Measurements from ENCODE around the gene NSL1.

Gene NSL1

DNA sequence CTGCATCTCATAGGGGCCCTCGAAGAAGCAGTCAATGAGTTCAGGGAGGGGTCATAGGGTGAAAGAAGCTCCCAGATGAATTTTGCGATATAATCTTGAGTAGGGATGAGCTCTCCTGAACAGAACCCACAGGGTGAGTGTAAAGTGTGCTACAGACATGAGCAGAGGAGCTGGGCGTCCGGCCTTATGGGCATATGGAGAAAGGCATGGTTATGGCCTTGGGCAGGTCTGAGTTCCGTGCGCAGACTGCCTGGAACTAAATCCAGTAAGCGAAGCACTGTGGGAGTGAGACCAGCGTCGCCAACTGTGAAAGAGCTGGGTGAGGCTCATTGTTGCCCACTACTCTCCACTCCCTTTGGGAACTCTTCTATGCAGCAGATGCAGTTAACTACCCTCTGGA is 28.7 kb downstream of the NSL1 start:
- TF ChIP-seq, protein P1, sequence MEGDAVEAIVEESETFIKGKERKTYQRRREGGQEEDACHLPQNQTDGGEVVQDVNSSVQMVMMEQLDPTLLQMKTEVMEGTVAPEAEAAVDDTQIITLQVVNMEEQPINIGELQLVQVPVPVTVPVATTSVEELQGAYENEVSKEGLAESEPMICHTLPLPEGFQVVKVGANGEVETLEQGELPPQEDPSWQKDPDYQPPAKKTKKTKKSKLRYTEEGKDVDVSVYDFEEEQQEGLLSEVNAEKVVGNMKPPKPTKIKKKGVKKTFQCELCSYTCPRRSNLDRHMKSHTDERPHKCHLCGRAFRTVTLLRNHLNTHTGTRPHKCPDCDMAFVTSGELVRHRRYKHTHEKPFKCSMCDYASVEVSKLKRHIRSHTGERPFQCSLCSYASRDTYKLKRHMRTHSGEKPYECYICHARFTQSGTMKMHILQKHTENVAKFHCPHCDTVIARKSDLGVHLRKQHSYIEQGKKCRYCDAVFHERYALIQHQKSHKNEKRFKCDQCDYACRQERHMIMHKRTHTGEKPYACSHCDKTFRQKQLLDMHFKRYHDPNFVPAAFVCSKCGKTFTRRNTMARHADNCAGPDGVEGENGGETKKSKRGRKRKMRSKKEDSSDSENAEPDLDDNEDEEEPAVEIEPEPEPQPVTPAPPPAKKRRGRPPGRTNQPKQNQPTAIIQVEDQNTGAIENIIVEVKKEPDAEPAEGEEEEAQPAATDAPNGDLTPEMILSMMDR (IDR thresholded peaks at IDR 0.05; ENCODE audit: borderline replicate concordance, control extremely low read depth, extremely low read depth, insufficient read depth, missing control alignments) = no peak
- in situ Hi-C loops (cut with MboI; ENCODE audit: low sequenced_read_pairs, unreplicated experiment) = no loop called here
- no peak for DNase-seq (ENCODE audit: low spot score)

DNA sequence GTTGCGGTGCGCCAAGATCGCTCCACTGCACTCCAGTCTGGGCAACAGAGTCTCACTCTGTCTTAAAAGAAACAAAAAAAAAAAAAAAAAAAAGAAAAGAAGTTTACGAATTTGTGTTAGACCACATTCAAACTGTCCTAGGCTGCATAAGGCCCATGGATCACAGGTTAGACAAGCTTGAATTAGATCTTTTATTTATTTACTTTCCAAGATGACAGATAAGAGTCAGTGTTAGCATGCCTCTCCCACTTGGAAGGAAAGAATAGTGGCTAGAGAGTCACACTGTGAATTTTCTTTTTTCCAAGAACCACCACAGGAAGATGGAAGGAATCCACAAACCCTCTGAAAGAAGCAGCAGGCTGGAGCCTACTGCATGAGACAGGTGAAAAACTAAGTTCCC is 29.3 kb downstream of the NSL1 start:
- no peak for DNase-seq (ENCODE audit: low spot score)
- in situ Hi-C loops (cut with MboI; ENCODE audit: low sequenced_read_pairs, unreplicated experiment) = no loop called here
- TF ChIP-seq, protein P1 (IDR thresholded peaks at IDR 0.05; ENCODE audit: borderline replicate concordance, control extremely low read depth, extremely low read depth, insufficient read depth, missing control alignments) = no peak

DNA sequence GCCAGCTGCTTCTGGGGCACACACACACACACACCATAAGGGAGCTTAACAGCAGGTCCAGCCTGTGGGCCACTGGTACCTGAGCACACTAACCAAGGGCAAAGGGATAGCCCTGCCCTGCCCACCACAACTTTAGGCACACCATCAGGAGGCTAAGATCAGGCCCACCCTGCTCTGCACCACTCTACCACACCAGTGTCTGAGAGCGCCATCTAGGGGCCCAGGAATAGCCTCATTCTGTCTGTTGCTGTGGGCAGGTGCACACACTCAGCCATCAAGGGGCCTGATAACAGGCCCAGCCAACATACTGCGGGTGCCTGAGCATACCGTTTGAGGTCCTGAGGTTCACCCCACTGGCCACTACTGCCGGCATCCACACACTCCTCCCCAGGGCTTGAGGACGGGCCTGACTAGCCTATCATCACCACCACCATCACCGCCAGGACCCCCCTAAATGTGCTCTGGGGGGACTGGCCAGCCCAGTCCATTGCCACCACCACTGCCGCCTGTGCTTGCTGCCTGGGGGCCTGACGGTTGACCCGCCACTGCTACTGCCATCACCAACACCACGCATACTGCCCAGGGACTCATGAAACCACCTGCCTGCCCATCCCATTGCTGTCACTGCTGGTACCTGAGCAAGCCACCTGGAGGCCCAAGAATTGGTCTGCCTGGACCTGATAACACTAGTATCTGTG is 31.3 kb downstream of the NSL1 start:
- DNase-seq (ENCODE audit: low spot score) = peak; percentile 56
- TF ChIP-seq, protein P1 (IDR thresholded peaks at IDR 0.05; ENCODE audit: borderline replicate concordance, control extremely low read depth, extremely low read depth, insufficient read depth, missing control alignments) = peak; percentile 41
- in situ Hi-C loops (cut with MboI; ENCODE audit: low sequenced_read_pairs, unreplicated experiment) = no loop called here

DNA sequence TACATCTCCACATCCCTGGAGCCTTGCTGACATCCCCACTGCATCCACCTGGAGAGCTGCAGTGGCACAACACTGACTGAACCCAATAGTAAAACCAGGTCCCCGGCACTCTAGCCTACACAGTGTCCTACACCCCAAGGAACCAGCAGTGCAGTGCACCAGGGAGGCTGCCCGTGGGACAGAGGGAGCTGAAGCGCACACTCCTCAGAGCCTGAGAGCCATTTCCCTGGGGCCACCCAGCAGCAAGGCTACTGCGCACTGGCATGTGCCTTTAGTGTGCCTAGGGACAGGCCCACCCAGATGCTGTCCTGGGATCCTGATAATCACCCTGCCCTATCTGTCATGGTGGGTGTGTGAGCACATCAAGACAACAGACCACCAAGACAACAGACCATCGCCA is 31.9 kb downstream of the NSL1 start:
- in situ Hi-C loops (cut with MboI; ENCODE audit: low sequenced_read_pairs, unreplicated experiment) = no loop called here
- TF ChIP-seq, protein P1 (IDR thresholded peaks at IDR 0.05; ENCODE audit: borderline replicate concordance, control extremely low read depth, extremely low read depth, insufficient read depth, missing control alignments) = no peak

DNA sequence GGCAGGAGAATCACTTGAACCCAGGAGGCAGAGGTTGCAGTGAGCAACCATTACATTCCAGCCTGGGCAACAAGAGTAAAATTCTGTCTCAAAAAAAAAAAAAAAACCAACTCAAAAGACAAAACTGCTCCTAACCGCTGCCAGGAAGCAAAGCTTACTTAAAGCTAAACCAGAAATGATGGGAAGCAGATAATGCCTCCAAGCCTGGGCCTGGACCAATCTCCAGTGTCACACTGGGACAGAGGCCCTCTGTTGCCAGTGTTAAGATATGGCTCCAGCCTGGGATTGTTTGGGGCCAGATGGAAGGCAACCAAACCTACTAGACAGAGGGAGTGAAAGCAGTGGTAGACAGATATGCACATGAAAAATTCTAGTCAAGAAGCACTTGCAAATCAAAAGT is 36.9 kb downstream of the NSL1 start:
- TF ChIP-seq, protein P1 (IDR thresholded peaks at IDR 0.05; ENCODE audit: borderline replicate concordance, control extremely low read depth, extremely low read depth, insufficient read depth, missing control alignments) = no peak
- in situ Hi-C loops (cut with MboI; ENCODE audit: low sequenced_read_pairs, unreplicated experiment) = no loop called here
- no peak for DNase-seq (ENCODE audit: low spot score)

More for the DNA sequence above, 31.9 kb downstream of the NSL1 start:
- DNase-seq (ENCODE audit: low spot score) = no peak

DNA sequence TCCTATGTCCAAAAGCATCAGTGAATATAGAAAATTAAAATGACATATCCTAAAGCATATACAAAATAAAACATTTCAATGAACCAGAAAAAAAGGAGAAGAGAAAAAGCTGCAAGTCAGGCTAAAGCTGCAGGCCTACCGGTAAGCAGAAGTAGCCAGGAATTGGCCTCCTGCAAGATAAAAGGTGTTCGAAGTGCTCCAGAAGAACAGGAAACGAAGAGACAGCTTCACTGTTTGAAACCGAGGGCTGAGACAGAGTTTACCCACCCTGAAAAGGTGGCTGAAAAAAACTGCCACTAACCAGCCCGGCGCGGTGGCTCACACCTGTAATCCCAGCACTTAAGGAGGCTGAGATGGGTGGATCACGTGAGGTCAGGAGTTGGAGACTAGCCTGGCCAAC is 37.4 kb downstream of the NSL1 start:
- DNase-seq (ENCODE audit: low spot score) = no peak
- in situ Hi-C loops (cut with MboI; ENCODE audit: low sequenced_read_pairs, unreplicated experiment) = no loop called here
- TF ChIP-seq, protein P1 (IDR thresholded peaks at IDR 0.05; ENCODE audit: borderline replicate concordance, control extremely low read depth, extremely low read depth, insufficient read depth, missing control alignments) = no peak
